ENCODE results near the gene SQSTM1. TPM values are rescaled to one million over a fixed set of nuclear protein-coding genes. Genes with fewer than 3 reads are reported as not detected.

SQSTM1 gene
- total RNA-seq, 2 experiments from 2014 or later: 58.5 to 81.1 TPM

- Histone ChIP-seq H2AFZ (ENCODE audit: low read length) (no peak overlapping the region), H3K27ac (ENCODE audit: low read depth, low read length, poor library complexity, severe bottlenecking) (no peak overlapping the region), H3K36me3 (ENCODE audit: insufficient read depth, low read length) (peaks cover 22% of the 10 kb centered on the region; the same call in 1 of the 2 replicates), H3K9me3 (ENCODE audit: low read length) (no peaks in the 10 kb centered on the region), H3K4me3 (ENCODE audit: low read depth, low read length, poor library complexity, severe bottlenecking) (no peak overlapping the region), H4K20me1 (ENCODE audit: insufficient read depth, low read length) (no peaks in the 10 kb centered on the region), H3K4me2 (ENCODE audit: low read length) (no peak overlapping the region), H3K79me2 (ENCODE audit: insufficient read depth, low read depth, low read length) (no peaks in the 10 kb centered on the region), H3K9me2 (ENCODE audit: insufficient read depth, low read length) (no peaks in the 10 kb centered on the region), H3K4me1 (ENCODE audit: insufficient read depth, low read length, poor library complexity, severe bottlenecking) (peaks cover 39% of the 10 kb centered on the region)
- no TSS peak for BruUV-seq (replicated peaks)
- DNase-seq (ENCODE audit: low spot score): no peak
- POLR2A ChIA-PET: interaction anchor here (0.6 kb wide), 1 partner anchor 103 kb away, joined by 3 read pairs; no protein-coding TSS in a partner anchor
- TF ChIP-seq CTCF (conservative IDR thresholded peaks at IDR 0.05; ENCODE audit: low read length): no peak
- no peak for TF ChIP-seq EZH2phosphoT487 (IDR thresholded peaks at IDR 0.05; ENCODE audit: borderline replicate concordance, low read depth, low read length)
- intact Hi-C loops (cut with micrococcal nuclease; ENCODE audit: unreplicated experiment): no loop called here
- CTCF ChIA-PET (ENCODE audit: unreplicated experiment): no interaction called here
Measured at GRCh38 chr5:179794171-179794570, 26.5 kb upstream of the SQSTM1 start.

- H3K27ac ChIP-seq (ENCODE audit: low read depth, low read length, poor library complexity, severe bottlenecking): peak overlapping the region; percentile 32
- peak overlapping the region; percentile 77 for H3K4me2 ChIP-seq (ENCODE audit: low read length)
- ChIA-PET POLR2A (interaction anchor here (0.6 kb wide), 1 partner anchor 104 kb away, joined by 3 read pairs; no protein-coding TSS in a partner anchor), CTCF (ENCODE audit: unreplicated experiment) (no interaction called here)
- H2AFZ ChIP-seq (ENCODE audit: low read length): no peak overlapping the region
- no TSS peak for BruUV-seq (replicated peaks)
- peaks cover 26% of the 10 kb centered on the region; the same call in 1 of the 2 replicates for H3K36me3 ChIP-seq (ENCODE audit: insufficient read depth, low read length)
- intact Hi-C loops (cut with micrococcal nuclease; ENCODE audit: unreplicated experiment): no loop called here
- H3K9me3 ChIP-seq (ENCODE audit: low read length): no peaks in the 10 kb centered on the region
- no peak for TF ChIP-seq EZH2phosphoT487 (IDR thresholded peaks at IDR 0.05; ENCODE audit: borderline replicate concordance, low read depth, low read length)
- no peak for TF ChIP-seq CTCF (conservative IDR thresholded peaks at IDR 0.05; ENCODE audit: low read length)
- peaks cover 39% of the 10 kb centered on the region for H3K4me1 ChIP-seq (ENCODE audit: insufficient read depth, low read length, poor library complexity, severe bottlenecking)
- peak overlapping the region; percentile 70 for H3K4me3 ChIP-seq (ENCODE audit: low read depth, low read length, poor library complexity, severe bottlenecking)
- H3K9me2 ChIP-seq (ENCODE audit: insufficient read depth, low read length): no peaks in the 10 kb centered on the region
- no peaks in the 10 kb centered on the region for H4K20me1 ChIP-seq (ENCODE audit: insufficient read depth, low read length)
- H3K79me2 ChIP-seq (ENCODE audit: insufficient read depth, low read depth, low read length): no peaks in the 10 kb centered on the region
- no peak for DNase-seq (ENCODE audit: low spot score)
Measured at GRCh38 chr5:179794575-179794974, 26.1 kb upstream of the SQSTM1 start.

GRCh38 chr5:179795049-179795862 is 25.4 kb upstream of the SQSTM1 start:
- BruUV-seq (replicated peaks): no TSS peak
- Histone ChIP-seq H3K4me2 (ENCODE audit: low read length) (peak overlapping the region; percentile 77), H3K4me3 (ENCODE audit: low read depth, low read length, poor library complexity, severe bottlenecking) (peak overlapping the region; percentile 70), H3K9me3 (ENCODE audit: low read length) (no peaks in the 10 kb centered on the region), H2AFZ (ENCODE audit: low read length) (peak overlapping the region; percentile 72), H3K27ac (ENCODE audit: low read depth, low read length, poor library complexity, severe bottlenecking) (peak overlapping the region; percentile 32), H3K9me2 (ENCODE audit: insufficient read depth, low read length) (no peaks in the 10 kb centered on the region), H3K36me3 (ENCODE audit: insufficient read depth, low read length) (peaks cover 33% of the 10 kb centered on the region; the same call in 1 of the 2 replicates), H3K4me1 (ENCODE audit: insufficient read depth, low read length, poor library complexity, severe bottlenecking) (peaks cover 39% of the 10 kb centered on the region), H4K20me1 (ENCODE audit: insufficient read depth, low read length) (no peaks in the 10 kb centered on the region), H3K79me2 (ENCODE audit: insufficient read depth, low read depth, low read length) (no peaks in the 10 kb centered on the region)
- intact Hi-C loops (cut with micrococcal nuclease; ENCODE audit: unreplicated experiment): no loop called here
- ChIA-PET POLR2A (no interaction called here), CTCF (ENCODE audit: unreplicated experiment) (interaction anchor here (0.6 kb wide), 1 partner anchor 40 kb away, joined by 3 read pairs; no protein-coding TSS in a partner anchor)
- TF ChIP-seq EZH2phosphoT487 (IDR thresholded peaks at IDR 0.05; ENCODE audit: borderline replicate concordance, low read depth, low read length): no peak
- no peak for TF ChIP-seq CTCF (conservative IDR thresholded peaks at IDR 0.05; ENCODE audit: low read length)
- DNase-seq (ENCODE audit: low spot score): peak; percentile 68

Data from OCI-LY7 (cell line).